Measurements from ENCODE around the gene HYDIN.

Gene HYDIN

DNA sequence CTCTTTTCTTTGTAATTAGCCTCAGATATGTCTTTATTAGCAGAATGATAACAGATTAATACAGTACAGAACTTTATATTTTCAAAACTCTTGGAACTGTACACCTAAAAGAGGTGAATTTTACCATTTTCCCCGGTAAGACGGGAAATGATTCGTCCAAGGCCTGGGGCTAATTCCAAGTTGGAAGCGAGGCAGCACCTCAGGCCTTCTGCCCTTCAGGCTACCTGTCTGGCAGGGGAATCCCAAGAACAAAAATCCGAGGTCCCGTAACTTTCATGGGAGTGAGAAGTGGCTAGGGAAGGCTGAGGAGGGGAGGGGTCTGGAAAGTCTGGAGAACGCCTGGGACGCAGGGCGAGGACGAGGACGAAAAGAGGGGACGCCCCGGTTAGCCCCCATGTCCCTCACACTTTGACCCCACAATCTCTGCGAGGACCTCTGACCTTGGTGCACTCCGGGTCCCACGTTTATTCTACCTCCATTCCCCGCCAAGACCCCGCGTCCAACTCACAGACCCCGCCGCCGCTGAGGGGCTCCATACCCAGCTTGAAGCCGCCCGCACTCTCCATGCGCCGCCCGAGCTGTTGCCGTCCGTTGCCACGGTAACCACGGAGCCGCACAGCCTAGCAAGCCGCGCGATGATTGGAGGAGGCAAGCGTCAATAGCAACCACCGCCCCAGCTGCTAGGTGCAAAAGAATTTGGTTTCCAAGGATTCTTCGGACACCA, at the start of gene HYDIN:
Gene HYDIN (minus strand): TSS at position 601 of the 724 bp plus-strand sequence. CDS start 43,827 bp downstream, outside the sequence.
- no peak within 1 kb of the TSS for H3K27ac ChIP-seq (ENCODE audit: low read length)
- H3K36me3 ChIP-seq (ENCODE audit: control insufficient read depth in 2 of 2, insufficient read depth in 2 of 2, low read length in 2 of 2): no peaks in the 10 kb centered on the region
- no peak within 1 kb of the TSS for H3K4me3 ChIP-seq (ENCODE audit: low read length in 2 of 2)
- H3K27me3 ChIP-seq (ENCODE audit: control insufficient read depth in 1 of 2, insufficient read depth in 2 of 2, low read length in 2 of 2): peaks cover 7 to 11% of the 10 kb centered on the region in 2 donors
- H3K9me3 ChIP-seq (ENCODE audit: control insufficient read depth in 2 of 2, low read length in 2 of 2): peaks cover 4 to 9% of the 10 kb centered on the region in 2 donors
- no peaks in the 10 kb centered on the region for H3K4me1 ChIP-seq (ENCODE audit: control insufficient read depth, insufficient read depth, low read length)
- no peak within 1 kb of the TSS for H3K9ac ChIP-seq (ENCODE audit: low read length in 2 of 2)

DNA sequence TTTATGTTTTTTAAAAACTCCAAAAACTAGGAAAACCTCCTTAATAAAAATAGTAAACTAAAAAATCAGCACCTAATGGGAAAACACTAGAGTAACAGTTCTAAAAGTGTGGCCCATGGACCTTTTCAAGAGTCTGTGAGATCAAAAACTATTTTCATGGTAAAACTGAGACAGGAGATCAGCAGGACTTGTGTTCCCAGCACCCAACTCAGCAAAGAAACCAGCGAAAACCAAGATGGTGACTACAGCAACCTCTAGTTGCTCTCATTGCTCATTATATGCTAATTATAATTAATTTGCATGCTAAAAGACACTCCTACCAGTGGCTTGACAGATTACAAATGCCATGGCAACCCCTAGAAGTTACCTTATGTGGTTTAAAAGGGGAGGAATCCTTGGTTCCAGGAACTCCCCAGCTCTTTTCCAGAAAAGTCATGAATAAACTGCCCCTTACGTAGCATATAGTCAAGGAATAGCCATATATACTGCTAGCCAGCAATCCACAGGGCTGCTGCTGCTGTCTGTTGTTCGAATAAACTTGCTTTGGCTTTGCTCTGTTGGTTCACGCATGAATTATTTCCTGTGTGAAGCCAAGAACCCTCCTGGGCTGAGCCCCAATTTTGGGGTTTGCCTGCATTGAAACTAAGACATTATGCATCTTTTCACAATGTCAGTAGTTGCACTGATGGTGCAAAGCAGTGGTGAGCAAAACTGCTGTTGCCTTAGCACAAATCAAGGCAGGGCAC, 46.2 kb upstream of the HYDIN start:
- Histone ChIP-seq H3K27ac (ENCODE audit: low read length) (no peak overlapping the region), H3K36me3 (ENCODE audit: control insufficient read depth in 2 of 2, insufficient read depth in 2 of 2, low read length in 2 of 2) (no peaks in the 10 kb centered on the region)

DNA sequence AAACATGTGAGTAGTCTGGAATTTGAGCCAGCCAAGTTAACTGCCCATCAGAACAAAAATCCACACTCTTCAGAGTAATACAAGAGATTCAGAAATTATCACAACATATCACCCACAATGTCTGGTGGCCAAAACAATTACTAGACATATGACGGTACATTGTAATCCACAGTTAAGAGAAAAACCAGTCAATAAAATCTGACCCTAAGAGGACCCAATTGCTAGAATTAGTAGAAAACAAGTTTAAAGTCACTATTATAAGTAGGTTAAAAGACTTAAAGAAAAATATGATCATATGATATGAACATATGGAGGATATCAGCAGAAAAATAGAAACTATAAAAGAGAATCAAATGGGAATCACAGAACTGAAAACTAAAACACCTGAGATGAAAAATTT, 42.9 kb upstream of the HYDIN start:
- Histone ChIP-seq H3K4me3 (ENCODE audit: low read length in 2 of 2) (no peak overlapping the region), H3K4me1 (ENCODE audit: control insufficient read depth, insufficient read depth, low read length) (no peaks in the 10 kb centered on the region), H3K9ac (ENCODE audit: low read length in 2 of 2) (no peak overlapping the region), H3K27ac (ENCODE audit: low read length) (no peak overlapping the region), H3K36me3 (ENCODE audit: control insufficient read depth in 2 of 2, insufficient read depth in 2 of 2, low read length in 2 of 2) (no peaks in the 10 kb centered on the region), H3K9me3 (ENCODE audit: control insufficient read depth in 2 of 2, low read length in 2 of 2) (no peaks in the 10 kb centered on the region), H3K27me3 (ENCODE audit: control insufficient read depth in 1 of 2, insufficient read depth in 2 of 2, low read length in 2 of 2) (no peaks in the 10 kb centered on the region)

More for the DNA sequence above, 46.2 kb upstream of the HYDIN start:
- H3K9ac ChIP-seq (ENCODE audit: low read length in 2 of 2): no peak overlapping the region
- H3K4me1 ChIP-seq (ENCODE audit: control insufficient read depth, insufficient read depth, low read length): no peaks in the 10 kb centered on the region
- no peaks in the 10 kb centered on the region for H3K9me3 ChIP-seq (ENCODE audit: control insufficient read depth in 2 of 2, low read length in 2 of 2)
- no peak overlapping the region for H3K4me3 ChIP-seq (ENCODE audit: low read length in 2 of 2)
- no peaks in the 10 kb centered on the region for H3K27me3 ChIP-seq (ENCODE audit: control insufficient read depth in 1 of 2, insufficient read depth in 2 of 2, low read length in 2 of 2)

DNA sequence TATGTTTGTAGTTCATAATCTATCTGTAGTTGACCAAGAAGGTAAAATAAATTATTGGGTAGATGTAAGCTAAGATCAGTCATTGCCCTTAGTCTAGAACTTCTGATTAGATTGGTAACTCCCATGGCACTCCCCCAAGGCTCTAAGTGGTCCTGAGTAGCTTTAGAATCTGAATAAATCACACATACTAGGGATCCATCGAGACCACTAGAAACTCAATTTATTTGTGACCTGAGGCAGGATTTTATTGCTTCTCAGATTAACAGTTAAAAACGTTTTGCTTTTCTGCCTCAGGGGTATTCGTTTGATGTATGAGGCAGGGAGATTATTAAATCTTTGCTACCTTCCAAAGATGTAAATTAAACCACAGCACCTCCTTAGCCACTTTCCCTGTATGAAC, 33.8 kb upstream of the HYDIN start:
- H3K27ac ChIP-seq (ENCODE audit: low read length): no peak overlapping the region
- H3K4me1 ChIP-seq (ENCODE audit: control insufficient read depth, insufficient read depth, low read length): no peaks in the 10 kb centered on the region
- no peak overlapping the region for H3K4me3 ChIP-seq (ENCODE audit: low read length in 2 of 2)
- H3K27me3 ChIP-seq (ENCODE audit: control insufficient read depth in 1 of 2, insufficient read depth in 2 of 2, low read length in 2 of 2): no peaks in the 10 kb centered on the region
- no peaks in the 10 kb centered on the region for H3K36me3 ChIP-seq (ENCODE audit: control insufficient read depth in 2 of 2, insufficient read depth in 2 of 2, low read length in 2 of 2)
- H3K9me3 ChIP-seq (ENCODE audit: control insufficient read depth in 2 of 2, low read length in 2 of 2): no peaks in the 10 kb centered on the region
- H3K9ac ChIP-seq (ENCODE audit: low read length in 2 of 2): no peak overlapping the region

DNA sequence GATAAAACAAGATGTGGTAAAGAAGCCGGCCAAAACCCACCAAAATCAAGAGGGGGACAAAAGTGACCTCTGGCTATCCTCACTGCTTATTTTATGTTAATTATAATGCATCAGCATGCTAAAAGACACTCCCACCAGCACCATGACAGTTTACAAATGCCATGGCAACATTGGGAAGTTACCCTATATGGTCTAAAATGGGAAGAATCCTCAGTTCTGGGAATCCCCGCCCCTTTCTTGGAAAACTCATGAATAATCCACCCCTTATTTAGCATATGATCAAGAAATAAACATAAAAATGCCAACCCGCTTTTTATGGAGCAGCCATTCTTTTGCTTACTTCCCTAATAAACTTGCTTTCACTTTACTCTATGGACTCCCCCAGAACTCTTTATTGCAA, 33.1 kb upstream of the HYDIN start:
- Histone ChIP-seq H3K36me3 (ENCODE audit: control insufficient read depth in 2 of 2, insufficient read depth in 2 of 2, low read length in 2 of 2) (no peaks in the 10 kb centered on the region), H3K4me3 (ENCODE audit: low read length in 2 of 2) (no peak overlapping the region), H3K27ac (ENCODE audit: low read length) (no peak overlapping the region), H3K9ac (ENCODE audit: low read length in 2 of 2) (no peak overlapping the region), H3K9me3 (ENCODE audit: control insufficient read depth in 2 of 2, low read length in 2 of 2) (no peaks in the 10 kb centered on the region), H3K27me3 (ENCODE audit: control insufficient read depth in 1 of 2, insufficient read depth in 2 of 2, low read length in 2 of 2) (no peaks in the 10 kb centered on the region), H3K4me1 (ENCODE audit: control insufficient read depth, insufficient read depth, low read length) (no peaks in the 10 kb centered on the region)

DNA sequence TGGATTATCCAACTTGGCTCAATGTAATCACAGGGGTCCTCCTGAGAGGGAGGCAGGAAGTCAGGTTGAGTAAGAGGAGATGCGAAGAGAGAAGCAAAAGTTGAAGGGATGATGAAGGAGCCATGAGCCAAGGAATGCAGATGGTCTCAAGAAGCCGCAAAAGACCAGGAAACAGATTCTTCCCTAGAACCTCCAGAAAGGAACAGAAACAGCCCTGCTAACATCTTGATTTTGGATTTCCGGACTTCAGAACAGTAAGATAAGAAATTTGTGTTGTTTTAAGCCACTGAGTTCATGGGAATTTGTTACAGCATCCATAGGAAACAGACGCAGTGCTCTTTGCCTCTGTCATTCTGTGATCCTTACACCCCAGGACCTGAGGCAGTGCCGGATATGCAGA, 31.9 kb upstream of the HYDIN start:
- Histone ChIP-seq H3K27ac (ENCODE audit: low read length) (no peak overlapping the region), H3K9me3 (ENCODE audit: control insufficient read depth in 2 of 2, low read length in 2 of 2) (no peaks in the 10 kb centered on the region), H3K36me3 (ENCODE audit: control insufficient read depth in 2 of 2, insufficient read depth in 2 of 2, low read length in 2 of 2) (no peaks in the 10 kb centered on the region), H3K4me3 (ENCODE audit: low read length in 2 of 2) (no peak overlapping the region), H3K9ac (ENCODE audit: low read length in 2 of 2) (no peak overlapping the region), H3K4me1 (ENCODE audit: control insufficient read depth, insufficient read depth, low read length) (no peaks in the 10 kb centered on the region), H3K27me3 (ENCODE audit: control insufficient read depth in 1 of 2, insufficient read depth in 2 of 2, low read length in 2 of 2) (no peaks in the 10 kb centered on the region)

DNA sequence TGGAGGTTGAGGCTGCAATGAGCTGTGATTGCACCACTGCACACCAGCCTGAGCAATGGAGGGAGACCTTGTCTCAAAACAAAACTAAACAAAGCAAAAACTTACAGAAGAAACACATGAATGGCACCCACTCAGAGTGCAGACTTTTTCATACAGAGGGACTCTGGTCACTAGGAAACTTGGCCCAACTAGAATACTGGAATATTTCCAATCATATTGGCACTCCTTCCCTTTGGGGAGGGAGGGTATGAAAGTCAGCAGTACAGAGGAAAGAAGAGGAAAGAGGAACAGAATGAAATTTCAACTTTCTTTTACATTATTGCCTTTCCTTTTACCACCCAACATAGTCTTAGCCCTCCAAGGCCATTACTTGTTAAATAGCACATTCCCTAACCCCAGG, 30.5 kb upstream of the HYDIN start:
- Histone ChIP-seq H3K9me3 (ENCODE audit: control insufficient read depth in 2 of 2, low read length in 2 of 2) (no peaks in the 10 kb centered on the region), H3K27me3 (ENCODE audit: control insufficient read depth in 1 of 2, insufficient read depth in 2 of 2, low read length in 2 of 2) (no peaks in the 10 kb centered on the region), H3K36me3 (ENCODE audit: control insufficient read depth in 2 of 2, insufficient read depth in 2 of 2, low read length in 2 of 2) (no peaks in the 10 kb centered on the region), H3K9ac (ENCODE audit: low read length in 2 of 2) (no peak overlapping the region), H3K4me1 (ENCODE audit: control insufficient read depth, insufficient read depth, low read length) (no peaks in the 10 kb centered on the region), H3K4me3 (ENCODE audit: low read length in 2 of 2) (no peak overlapping the region), H3K27ac (ENCODE audit: low read length) (no peak overlapping the region)

DNA sequence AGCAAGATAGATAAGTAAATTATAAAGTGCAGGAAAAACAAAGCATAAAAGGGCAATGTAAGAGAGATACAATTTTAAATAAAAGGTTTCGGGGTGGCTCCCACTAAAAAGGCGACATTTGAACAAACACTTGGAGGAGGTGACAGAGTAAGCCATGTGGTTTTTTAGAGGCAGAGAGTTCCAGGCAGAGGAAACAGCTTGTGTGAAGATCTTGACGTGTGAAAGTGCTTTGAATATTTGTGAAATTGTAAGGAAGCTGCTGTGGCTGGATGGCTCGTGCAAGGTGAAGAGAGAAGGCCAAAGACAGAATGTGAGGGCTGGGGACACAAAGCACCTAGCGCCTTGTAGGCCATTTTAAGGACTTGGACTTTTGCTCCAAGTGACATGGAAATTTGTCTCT, 28.6 kb upstream of the HYDIN start:
- H3K4me3 ChIP-seq (ENCODE audit: low read length in 2 of 2): no peak overlapping the region
- H3K27ac ChIP-seq (ENCODE audit: low read length): no peak overlapping the region
- H3K27me3 ChIP-seq (ENCODE audit: control insufficient read depth in 1 of 2, insufficient read depth in 2 of 2, low read length in 2 of 2): no peaks in the 10 kb centered on the region
- no peaks in the 10 kb centered on the region for H3K36me3 ChIP-seq (ENCODE audit: control insufficient read depth in 2 of 2, insufficient read depth in 2 of 2, low read length in 2 of 2)
- no peak overlapping the region for H3K9ac ChIP-seq (ENCODE audit: low read length in 2 of 2)
- no peaks in the 10 kb centered on the region for H3K9me3 ChIP-seq (ENCODE audit: control insufficient read depth in 2 of 2, low read length in 2 of 2)
- H3K4me1 ChIP-seq (ENCODE audit: control insufficient read depth, insufficient read depth, low read length): peaks cover 2% of the 10 kb centered on the region

DNA sequence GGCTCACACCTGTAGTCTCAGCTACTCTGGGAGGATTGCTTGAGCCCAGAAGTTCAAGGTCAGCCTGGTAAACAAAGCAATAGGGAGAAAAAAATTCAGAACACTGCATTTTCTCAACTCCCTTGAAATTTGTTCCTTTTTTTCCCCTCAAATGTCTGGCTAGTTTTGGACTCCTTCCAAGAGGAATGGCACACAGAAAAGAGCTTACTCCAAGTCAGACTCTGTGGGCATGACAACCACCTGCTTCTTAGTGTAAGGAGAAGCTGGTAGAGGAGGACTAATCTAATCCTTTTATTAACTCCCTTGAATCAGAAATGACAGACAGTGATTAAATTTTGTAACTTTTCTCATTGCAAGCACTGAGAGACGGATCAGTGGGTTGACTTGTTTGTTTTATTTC, 27.9 kb upstream of the HYDIN start:
- Histone ChIP-seq H3K4me3 (ENCODE audit: low read length in 2 of 2) (no peak overlapping the region), H3K9ac (ENCODE audit: low read length in 2 of 2) (no peak overlapping the region), H3K4me1 (ENCODE audit: control insufficient read depth, insufficient read depth, low read length) (peaks cover 2% of the 10 kb centered on the region), H3K27me3 (ENCODE audit: control insufficient read depth in 1 of 2, insufficient read depth in 2 of 2, low read length in 2 of 2) (no peaks in the 10 kb centered on the region), H3K9me3 (ENCODE audit: control insufficient read depth in 2 of 2, low read length in 2 of 2) (no peaks in the 10 kb centered on the region), H3K27ac (ENCODE audit: low read length) (no peak overlapping the region), H3K36me3 (ENCODE audit: control insufficient read depth in 2 of 2, insufficient read depth in 2 of 2, low read length in 2 of 2) (no peaks in the 10 kb centered on the region)

DNA sequence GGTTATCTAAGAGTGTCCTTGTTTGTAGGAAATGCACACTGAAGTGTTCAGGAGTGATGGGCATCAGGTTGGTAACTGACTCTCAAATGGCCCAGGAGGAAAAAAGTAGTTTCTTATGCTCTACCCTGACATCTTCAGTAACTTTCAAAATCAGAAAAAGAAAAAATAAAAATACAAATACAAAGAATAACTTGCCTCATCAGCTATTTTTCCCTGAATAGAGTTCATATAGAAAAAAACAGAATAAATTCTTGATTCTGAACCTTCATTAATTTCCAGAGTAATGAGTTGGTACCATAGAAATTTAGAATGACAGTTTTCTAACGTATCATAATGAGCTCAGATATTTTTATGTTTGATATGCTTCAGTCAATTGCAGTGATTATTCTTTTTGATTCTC, 27.2 kb upstream of the HYDIN start:
- H3K9ac ChIP-seq (ENCODE audit: low read length in 2 of 2): no peak overlapping the region
- peaks cover 0 to 2% of the 10 kb centered on the region in 2 donors for H3K27me3 ChIP-seq (ENCODE audit: control insufficient read depth in 1 of 2, insufficient read depth in 2 of 2, low read length in 2 of 2)
- H3K27ac ChIP-seq (ENCODE audit: low read length): no peak overlapping the region
- H3K9me3 ChIP-seq (ENCODE audit: control insufficient read depth in 2 of 2, low read length in 2 of 2): no peaks in the 10 kb centered on the region
- peaks cover 2% of the 10 kb centered on the region for H3K4me1 ChIP-seq (ENCODE audit: control insufficient read depth, insufficient read depth, low read length)
- H3K4me3 ChIP-seq (ENCODE audit: low read length in 2 of 2): no peak overlapping the region
- no peaks in the 10 kb centered on the region for H3K36me3 ChIP-seq (ENCODE audit: control insufficient read depth in 2 of 2, insufficient read depth in 2 of 2, low read length in 2 of 2)

DNA sequence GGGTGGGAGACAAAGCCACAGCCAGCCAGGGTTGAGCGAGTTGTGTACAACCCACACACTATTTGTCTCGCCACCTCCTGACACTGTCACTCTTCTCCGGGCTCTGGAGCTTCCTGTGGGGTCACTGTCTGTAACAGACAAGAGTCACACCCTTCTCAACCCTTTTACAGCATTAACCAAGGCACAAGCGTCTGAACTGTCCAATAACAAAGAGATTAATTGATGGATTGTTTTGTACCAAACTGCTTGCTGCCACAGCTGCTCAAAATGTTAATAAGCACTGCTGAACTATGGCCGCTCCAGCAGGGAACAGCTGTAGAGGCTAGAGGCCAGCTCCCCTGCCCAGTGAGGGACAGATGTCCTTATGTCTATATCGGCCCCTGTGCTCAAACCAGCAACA, 25.2 kb upstream of the HYDIN start:
- Histone ChIP-seq H3K4me3 (ENCODE audit: low read length in 2 of 2) (no peak overlapping the region), H3K27me3 (ENCODE audit: control insufficient read depth in 1 of 2, insufficient read depth in 2 of 2, low read length in 2 of 2) (peaks cover 0 to 2% of the 10 kb centered on the region in 2 donors), H3K36me3 (ENCODE audit: control insufficient read depth in 2 of 2, insufficient read depth in 2 of 2, low read length in 2 of 2) (no peaks in the 10 kb centered on the region), H3K9ac (ENCODE audit: low read length in 2 of 2) (no peak overlapping the region), H3K9me3 (ENCODE audit: control insufficient read depth in 2 of 2, low read length in 2 of 2) (no peaks in the 10 kb centered on the region), H3K4me1 (ENCODE audit: control insufficient read depth, insufficient read depth, low read length) (peaks cover 2% of the 10 kb centered on the region), H3K27ac (ENCODE audit: low read length) (no peak overlapping the region)

Measured in stomach smooth muscle (tissue), 2 donors.